ENCODE data around the gene UGT2A1.
"Not testable (repeated sequence)": the region's sequence is repeated elsewhere in the genome, so short reads cannot be mapped to it uniquely, and the experiment has no call there.

The UGT2A1 gene
- 0 reads per million in 3 experiments for total RNA-seq

DNA sequence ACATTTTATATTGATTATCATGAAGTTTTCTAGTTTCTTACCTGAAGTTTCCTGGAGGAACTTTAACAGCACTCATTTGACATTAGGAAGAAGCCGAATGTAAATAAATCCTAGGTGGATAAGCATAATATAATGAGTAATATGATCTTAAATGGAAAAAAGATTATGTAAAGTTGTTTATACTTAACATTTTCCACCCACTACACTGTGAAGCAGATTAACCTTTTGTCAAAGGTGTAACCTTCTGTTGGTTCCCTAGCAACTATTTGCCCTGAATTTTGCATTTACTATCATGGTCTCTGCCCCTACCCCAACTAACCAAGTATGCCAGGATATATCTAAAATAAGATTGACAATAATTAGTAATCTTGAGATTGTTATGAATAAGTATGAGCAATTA lies at the start of gene UGT2A1:
Gene UGT2A1, minus strand, starts transcription at position 101 of the 400 bp plus-strand sequence. CDS start 5,603 bp downstream, outside the sequence.
- no peak for DNase-seq

DNA sequence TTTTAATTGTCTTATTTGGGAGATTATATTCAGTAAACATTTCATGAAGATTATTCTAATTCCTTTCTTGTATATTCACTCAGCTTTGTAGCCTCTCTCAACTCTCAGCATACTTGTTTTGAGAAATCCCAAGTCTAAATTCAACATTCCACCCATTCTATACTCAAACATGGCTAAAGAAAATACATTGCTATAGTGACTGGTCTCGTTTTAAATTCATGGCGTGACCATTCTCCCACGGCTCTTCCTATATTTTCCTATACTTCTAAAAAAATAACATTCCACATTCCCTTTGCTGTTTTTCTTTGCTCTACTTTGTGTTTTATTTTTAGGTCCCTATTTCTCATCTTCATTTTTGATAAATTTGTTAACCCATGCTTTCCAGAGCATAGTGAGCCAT lies 49.2 kb upstream of the UGT2A1 start:
- DNase-seq: no peak

DNA sequence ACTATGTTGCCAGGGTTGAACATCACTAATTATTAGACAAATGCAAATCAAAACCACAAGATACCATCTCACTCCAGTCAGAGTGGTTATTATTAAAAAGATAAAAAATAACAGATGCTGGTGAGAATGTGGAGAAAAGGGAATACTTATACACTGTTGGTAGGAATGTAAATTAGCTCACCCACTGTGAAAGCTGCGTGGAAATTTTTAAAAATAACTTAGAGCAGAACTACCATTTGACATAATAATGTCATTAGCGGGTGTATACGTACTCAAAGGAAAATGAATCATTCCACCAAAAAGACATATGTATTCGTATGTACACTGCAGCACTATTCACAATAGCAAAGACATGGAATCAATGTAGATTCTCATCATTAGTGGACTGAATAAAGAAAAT lies 48.6 kb upstream of the UGT2A1 start:
- DNase-seq: no peak

DNA sequence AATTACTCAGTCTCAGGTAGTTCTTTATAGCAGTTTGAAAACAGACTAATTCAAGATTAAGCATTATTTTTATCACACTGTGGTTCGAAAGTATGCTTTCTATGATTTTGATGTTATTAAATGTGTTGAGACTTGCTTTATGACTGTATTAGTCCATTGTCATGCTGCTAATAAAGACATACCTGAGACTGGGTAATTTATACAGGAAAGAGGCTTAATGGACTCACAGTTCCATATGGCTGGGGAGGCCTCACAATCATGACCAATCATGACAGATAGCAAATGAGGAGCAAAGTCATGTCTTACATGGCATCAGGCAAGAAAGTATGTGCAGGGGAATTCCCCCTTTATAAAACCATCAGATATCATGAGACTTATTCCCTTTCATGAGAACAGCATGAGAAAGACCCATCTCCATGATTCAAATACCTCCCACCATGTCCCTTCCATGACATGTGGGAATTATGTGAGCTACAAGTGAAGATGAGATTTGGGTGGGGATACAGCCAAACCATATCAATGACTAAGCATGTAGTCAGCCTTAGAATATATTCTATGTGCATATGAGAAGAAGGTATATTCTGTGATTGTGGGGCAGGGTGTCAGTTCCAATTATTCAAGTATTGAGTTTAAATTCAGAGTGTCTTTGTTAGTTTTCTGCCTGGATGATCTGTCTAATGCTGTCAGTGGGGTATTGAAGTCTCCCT lies 44.6 kb upstream of the UGT2A1 start:
- DNase-seq: no peak

DNA sequence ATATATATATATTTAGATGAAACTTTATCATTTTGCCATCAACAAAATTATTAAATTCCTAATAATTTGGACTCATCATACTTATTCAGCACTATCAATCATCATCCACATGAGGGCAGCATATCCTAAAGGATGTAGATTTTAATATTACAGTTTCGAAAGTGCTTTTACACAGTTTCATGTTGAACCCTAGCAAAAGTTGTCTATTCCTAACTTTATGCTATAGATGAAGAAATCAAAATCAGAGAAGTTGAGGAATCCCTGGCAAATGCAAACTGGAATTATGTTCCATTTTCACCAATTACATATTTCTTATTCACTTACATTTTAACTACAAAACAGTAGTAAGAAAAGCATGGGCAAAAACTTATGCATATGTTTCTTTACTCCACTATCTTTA lies 36.6 kb upstream of the UGT2A1 start:
- DNase-seq: peak; percentile 22

DNA sequence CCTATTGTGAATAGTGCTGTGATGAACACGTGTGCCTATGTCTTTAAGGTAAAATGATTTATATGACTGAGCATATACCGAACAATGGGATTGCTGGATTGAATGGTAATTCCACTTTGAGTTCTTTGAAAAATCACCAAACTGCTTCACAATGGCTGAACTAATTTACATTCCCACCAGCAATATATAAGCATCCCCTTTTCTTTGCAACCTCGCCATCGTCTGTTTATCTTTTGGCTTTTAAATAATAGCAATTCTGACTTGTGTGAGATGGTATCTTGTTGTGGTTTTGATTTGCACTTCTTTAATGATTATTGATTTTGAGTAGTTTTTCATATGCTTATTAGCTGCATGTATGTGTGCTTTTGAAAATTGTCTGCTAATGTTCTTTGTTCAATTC lies 31.8 kb upstream of the UGT2A1 start:
- no peak for DNase-seq

DNA sequence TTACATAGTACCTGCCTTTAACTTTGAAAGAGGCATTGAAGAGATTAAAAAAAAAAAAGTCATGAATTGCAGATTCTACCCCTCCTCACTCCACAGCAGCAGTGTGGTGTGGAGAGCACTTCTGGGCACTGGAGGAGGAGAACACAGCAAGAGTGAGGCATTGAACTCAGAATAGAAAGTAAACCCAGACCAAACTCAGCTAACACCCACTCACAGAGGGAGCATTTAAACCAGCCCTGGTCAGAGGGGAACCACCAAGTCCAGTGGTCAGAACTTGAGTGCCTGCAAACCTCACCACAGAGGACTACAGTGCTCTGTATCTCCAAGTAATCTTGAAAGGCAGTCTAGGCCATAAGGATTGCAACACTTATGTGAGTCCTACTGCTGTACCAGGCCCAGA lies 15.6 kb upstream of the UGT2A1 start:
- DNase-seq: no peak

DNA sequence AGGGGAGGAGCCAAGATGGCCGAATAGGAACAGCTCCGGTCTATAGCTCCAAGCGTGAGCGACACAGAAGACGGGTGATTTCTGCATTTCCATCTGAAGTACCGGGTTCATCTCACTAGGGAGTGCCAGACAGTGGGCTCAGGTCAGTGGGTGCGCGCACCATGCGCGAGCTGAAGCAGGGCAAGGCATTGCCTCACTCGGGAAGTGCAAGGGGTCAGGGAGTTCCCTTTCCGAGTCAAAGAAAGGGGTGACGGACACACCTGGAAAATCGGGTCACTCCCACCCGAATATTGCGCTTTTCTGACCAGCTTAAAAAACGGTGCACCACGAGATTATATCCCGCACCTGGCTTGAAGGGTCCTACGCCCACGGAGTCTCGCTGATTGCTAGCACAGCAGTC lies 11.0 kb upstream of the UGT2A1 start:
- not testable (repeated sequence) for DNase-seq

DNA sequence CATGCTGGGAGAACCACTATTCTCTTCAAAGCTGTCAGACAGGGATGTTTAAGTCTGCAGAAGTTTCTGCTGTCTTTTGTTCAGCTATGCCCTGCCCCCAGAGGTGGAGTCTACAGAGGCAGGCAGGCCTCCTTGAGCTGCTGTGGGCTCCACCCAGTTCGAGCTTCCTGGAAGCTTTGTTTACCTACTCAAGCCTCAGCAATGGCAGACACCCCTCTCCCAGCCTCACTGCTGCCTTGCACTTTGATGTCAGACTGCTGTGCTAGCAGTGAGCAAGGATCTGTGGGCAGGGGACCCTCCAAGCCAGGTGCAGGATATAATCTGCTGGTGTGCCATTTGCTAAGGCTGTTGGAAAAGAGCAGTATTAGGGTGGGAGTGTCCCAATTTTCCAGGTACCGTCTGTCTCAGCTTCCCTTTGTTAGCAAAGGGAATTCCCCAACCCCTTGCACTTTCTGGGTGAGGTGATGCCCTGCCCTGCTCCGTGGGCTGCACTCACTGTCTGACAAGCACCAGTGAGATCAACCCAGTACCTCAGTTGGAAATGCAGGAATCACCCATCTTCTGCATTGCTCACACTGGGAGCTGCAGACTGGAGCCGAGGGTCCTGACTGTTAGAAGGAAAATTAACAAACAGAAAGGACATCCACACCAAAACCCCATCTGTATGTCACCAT lies 8.2 kb upstream of the UGT2A1 start:
- peak; percentile 26 for DNase-seq

DNA sequence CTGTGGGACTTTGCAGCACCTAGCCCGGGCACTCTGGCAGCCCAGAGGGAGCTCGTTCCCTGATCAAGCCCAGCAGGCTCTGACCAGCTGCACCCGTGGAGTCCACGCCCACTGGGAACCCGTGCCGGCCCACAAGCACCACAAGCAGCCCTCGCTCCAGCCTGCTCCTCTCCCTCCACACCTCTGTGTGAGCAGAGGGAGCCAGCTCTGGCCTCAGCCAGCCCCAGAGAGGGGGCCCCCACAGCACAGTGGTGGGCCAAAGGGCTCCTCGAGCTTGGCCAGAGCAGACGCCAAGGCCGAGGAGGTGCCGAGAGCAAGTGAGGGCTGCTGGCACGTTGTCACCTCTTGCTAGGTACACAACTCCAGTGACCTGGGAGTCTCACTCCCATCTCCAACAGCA lies 5.1 kb upstream of the UGT2A1 start:
- DNase-seq: no peak

DNA sequence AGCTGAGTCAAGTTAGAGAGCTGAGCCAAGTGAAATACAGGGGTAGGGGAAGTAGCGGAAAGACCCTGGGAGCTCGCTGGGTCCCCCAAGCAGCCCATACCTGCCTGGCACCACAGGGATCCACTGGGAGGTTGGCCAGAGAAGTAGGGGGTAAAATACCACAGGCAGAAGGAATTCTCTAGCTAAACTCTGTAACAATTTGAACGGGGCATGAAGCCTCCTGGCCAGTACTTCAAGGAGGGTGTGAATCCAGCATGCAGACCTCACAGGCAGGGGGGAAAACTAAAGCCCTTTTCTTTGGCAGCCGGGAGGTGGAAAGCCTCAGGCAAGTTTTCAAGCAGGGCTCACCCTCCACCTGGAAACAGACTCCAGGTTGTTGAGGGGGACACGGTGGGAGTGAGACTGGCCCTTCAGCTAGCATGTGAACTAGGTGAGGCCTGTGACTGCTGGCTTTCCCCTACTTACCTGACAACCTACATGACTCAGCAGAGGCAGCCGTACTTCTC lies 3.7 kb upstream of the UGT2A1 start:
- DNase-seq: no peak

DNA sequence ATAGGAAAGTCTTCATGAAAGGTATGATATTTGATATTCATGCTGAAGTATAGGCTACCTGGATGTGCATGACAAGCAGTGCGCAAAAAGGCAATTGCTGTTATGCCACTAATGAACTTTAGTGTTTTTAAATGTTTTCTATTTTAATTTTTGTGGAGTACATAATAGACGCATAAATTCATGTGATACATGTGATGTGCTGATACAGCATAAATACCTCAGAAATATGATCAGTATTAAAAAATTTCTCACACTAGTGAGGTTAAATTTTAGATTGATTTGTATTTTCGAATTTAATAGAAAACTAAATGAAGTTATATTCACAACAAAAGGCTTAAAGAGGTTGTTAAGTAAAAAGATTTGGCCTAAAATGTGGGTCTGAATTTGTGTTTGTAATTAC lies 2.2 kb downstream of the UGT2A1 start:
- DNase-seq: no peak

DNA sequence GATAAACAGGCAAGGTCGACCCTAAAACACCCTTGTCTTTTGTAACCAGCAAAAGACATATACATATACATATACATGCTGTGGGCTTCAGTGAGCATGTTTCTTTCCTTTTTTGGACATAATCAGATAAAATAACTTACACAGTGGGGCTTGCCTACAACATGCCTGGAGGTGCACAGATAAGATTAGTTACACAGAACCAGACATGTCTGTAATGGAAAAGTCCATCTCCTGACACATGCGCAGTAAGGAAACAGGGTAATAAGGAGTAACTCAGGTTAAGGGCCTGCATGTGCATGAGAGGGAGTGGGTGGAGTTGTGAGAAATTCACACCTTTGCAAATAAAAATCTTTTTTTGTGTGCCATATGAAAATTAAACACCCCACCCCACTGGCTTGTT lies 3.4 kb downstream of the UGT2A1 start:
- no peak for DNase-seq

DNA sequence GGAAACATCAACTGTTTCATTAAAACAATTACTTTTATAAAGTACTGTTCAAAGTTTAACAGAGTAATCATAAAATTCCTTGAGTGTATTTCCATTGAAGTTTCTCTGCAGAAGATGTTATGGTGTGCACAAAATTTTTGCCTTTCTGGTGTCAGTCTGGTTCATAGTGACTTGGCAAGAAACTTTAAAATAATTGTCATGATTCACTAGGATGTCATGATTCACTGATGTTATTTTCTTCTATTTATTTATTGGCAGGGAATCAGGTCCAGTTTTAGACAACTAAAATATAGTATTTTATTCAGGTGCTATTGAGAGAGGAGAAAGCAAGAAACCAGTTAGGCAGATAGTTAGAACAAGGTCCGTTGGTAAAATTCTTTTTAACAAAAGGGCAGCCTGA lies 3.8 kb downstream of the UGT2A1 start:
- no peak for DNase-seq

DNA sequence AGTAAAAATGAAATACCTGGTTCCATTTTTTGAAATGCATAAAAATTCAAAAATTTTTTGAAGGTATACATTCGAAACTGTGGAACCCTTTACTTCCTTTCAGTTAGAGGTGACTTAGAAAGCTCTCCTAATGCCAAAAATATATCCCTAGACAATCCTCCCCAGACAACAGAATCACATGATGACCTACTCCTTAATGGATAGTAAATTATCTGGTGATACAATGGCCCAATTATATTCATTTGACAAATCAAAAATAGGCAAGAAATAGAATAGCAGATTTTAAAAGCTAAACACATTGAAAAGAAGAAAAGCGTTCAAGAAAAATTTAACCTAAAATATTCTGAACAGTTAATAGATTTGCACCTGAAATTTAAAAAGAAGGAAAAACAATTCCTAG lies 10.1 kb downstream of the UGT2A1 start:
- DNase-seq: no peak

DNA sequence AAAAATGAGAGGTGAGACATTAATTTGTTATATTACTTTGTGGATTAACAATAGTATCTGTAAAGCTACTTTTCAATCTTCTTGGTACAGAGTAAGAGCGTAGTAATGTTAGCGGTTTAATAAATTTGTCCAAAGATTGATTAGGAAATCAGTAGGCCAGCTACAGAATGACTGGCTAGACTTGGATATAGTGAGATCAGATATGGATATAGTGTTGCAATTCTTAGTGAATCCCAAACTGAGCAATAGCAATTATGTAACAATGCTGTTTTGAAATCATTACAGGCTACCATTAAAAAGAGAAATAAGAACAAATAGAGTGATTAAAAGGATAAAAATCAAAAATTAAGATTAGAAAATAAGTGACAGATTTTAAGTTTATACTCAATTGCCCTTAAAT lies 12.8 kb downstream of the UGT2A1 start:
- no peak for DNase-seq

DNA sequence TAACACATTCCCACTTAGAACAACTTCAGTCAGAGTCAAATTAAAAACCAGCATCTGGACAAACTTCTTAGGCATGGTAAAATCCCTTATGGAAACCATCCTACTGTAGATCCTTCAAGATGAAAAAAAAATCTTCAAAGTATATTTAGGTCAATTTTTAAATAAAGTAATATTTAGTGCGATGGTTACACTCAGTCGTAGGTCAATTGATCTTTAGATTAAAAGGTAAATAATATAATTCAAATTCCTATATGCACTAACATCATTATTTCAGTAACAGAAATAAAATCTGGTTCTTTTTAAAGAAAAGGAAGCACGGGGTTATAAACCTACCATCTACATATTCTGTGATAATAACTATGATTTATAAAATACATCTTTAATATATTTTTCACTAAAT lies 13.5 kb downstream of the UGT2A1 start, which contains the start of gene UGT2A2:
Gene UGT2A2, minus strand, starts transcription at position 101 of the 400 bp plus-strand sequence. Its CDS starts 2 bp downstream, at position 99.
- DNase-seq: no peak

DNA sequence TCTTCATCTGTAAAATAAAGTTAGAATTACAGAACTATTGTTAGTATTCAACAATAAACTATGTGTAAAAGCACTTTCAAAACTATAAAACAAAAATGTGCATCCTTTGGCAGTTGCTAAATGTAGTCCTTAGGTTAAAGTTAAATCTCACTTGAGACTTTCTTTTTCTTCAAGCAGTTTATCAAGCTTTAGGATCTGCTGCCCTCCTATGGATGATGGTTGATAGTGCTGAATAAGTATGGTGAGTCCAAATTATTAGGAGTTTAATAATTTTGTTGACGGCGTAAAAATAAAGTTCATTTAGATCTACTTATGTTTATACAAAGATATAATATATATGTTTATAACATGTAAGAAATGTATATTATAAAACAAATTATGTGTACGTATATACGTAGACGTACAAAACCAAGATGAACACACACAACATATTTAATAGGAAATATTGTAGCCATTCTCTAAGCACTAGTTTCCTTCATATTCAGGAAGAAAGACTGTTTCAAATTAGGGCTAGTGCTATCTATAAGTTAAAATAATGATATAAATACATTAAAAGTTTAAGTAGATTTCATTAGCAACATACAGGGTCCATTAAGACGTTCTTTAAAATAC lies 35.9 kb downstream of the UGT2A1 start:
- DNase-seq: no peak

DNA sequence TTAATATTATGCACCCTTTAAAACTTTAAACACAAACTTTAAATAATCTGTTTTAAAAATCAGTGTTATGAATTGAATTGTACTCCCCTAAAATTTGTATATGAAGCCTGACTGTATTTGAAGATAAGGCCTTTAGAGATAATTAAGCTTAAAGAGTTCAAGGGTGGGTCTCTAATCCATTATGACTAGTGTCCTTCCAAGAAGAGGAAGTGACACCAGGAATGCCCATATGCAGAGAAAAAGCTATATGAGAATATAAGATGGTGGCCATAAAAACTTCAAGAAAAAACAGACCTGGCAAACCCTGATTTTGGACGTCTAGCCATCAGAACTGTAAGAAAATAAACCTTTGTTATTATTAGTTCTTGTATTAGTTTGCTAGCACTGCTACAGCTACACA lies 42.6 kb downstream of the UGT2A1 start:
- DNase-seq: no peak

DNA sequence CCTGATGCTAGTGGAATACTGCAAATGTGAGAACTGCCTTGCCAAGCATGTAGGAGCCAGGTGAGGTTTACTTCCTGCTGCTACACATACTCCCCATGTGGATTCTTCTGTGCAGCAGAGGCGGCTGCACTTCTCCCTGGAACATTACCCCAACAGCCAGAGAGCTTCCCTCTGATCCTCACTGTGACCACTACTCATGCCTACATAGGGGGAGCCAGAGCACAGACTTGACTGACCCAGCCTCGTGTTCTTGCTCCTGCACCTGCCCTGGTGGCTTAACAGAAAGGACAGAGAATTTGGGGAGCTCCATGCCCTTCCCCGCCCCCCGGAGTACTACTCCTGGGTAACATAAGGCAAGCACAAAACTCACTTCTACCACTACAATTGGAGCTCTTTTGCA lies 52.0 kb downstream of the UGT2A1 start:
- DNase-seq: no peak

DNA sequence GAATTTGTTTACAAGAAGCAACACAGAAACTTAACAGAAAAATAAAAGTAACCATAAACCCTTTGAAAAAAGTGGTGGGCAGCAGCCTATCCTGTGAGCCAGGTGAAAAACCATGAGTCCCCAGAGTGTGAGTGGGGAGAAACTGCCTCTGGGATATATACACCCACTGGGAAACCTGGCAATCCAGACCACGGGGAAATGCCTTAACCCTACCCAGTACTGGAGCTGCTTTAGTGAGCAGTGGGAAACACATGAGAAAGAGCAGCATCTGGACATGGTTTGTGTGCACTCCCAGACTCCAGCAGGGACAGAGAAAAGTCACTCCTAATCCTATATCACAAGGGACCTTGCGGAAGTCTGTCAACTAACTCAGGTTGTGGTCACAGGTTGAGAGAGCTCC lies 53.0 kb downstream of the UGT2A1 start:
- DNase-seq: no peak

DNA sequence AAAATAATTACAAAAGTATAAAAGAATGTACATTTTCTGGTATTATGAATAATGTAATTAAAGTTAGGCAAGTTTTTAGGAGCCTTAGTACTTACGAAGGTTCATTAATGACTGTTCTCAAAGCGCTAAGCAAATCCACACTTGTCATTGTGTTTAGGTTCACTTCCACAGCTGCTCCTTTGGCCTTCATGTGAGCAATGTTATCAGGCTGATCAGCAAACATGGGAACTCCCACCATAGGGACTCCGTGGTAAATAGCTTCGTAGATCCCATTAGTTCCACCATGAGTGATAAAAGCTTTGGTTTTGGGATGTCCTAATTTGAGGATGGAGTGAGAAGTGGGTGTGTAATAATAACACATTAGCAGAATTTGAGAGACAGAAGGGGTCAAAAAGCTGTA lies 58.7 kb downstream of the UGT2A1 start:
- DNase-seq: no peak

DNA sequence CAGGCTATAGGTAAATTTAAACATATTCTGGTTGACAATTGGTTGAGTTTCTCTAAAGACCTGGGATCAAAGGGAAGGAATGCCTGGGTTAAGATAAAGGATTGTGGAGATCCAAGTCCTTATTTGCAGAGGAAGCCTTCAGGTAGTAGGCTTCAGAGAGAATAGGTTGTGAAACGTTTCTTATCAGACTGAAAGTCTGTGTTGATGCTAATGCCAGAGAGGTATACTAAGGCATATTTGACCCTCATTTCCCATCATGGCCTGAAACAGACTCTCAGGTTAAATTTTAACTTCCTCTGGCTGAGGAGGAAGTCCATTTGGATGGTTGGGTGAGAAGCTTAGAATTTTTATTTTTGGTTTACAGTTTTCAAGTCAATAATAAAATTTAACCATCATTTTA lies 61.7 kb downstream of the UGT2A1 start:
- no peak for DNase-seq

DNA sequence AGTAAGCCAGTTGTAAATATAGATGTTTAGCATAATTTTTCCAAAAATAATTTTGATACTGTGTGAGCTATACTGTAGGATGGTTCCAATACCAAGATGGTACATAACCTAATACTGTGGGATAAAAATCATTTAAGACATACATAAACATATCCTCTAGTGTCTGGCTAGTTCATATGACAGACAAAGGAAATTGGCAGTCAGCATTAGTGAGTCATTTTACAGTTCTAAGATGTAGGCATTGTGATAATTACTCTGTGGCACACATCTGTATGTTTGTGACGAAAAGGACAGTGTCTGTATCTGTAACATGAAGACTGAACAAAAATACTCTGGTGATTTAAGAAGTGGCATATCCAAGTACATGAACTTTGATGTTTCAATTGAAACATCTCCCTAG lies 63.2 kb downstream of the UGT2A1 start:
- DNase-seq: no peak
